Hematopoietic multipotent progenitor cell treated with erythropoietin and hydrocortisone succinate and interleukin-3 and kit ligand, for 15 days (in vitro differentiated cells): ENCODE measurements around the gene HDGFL1.

ENCODE experiments used
- DNase-seq: peaks from one replicate; pipeline ENCODE4 v3.0.0-alpha.2; 2015; ENCODE audit warnings: low spot score

The HDGFL1 gene

DNA sequence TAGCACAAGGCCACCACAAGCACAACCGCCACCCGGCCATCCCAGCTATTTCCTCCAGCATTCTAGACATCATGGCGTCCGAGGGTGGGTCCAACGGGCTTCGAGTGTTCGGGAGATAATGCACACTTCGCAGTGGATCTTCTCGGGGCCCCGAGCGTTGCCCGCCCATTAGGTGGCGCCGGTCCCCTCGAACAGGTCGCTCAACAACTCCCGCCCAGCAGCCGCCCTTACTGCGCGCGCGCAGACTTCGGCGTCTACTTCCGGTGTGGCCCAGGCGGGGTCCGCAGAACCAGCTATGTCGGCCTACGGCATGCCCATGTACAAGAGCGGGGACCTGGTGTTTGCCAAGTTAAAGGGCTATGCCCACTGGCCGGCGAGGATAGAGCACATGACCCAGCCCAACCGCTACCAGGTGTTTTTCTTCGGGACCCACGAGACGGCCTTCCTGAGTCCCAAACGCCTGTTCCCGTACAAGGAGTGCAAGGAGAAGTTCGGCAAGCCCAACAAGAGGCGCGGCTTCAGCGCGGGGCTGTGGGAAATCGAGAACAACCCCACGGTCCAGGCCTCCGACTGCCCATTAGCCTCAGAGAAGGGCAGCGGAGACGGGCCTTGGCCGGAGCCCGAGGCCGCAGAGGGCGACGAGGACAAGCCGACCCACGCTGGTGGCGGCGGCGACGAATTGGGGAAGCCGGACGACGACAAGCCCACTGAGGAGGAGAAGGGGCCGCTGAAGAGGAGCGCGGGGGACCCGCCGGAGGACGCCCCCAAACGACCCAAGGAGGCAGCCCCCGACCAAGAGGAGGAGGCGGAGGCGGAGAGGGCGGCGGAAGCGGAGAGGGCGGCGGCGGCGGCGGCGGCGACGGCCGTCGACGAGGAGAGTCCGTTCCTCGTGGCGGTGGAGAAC lies at the start of gene HDGFL1:
HDGFL1 (plus strand) TSS at position 286 of the 904 bp plus-strand sequence; CDS start at position 296, 10 bp downstream.
- no peak for DNase-seq

DNA sequence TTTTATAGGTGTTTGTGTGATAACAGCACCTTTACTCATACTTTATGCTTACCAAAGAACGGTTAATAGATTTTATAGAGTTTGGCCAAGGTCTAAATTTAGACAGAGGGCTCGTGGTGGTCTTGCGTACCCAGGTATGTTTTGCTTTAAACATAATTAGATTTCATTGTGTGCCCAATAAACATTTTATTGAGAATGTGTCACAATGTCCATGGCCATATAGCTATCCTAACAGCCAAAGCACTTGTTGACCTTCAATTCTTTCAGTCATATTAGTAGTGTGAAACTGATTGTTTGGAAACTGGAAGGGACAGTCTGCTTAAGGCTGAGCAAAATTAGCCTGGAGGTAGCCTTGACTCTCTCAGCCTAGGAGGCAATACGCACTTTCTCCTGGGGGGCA lies 48.3 kb upstream of the HDGFL1 start:
- no peak for DNase-seq

DNA sequence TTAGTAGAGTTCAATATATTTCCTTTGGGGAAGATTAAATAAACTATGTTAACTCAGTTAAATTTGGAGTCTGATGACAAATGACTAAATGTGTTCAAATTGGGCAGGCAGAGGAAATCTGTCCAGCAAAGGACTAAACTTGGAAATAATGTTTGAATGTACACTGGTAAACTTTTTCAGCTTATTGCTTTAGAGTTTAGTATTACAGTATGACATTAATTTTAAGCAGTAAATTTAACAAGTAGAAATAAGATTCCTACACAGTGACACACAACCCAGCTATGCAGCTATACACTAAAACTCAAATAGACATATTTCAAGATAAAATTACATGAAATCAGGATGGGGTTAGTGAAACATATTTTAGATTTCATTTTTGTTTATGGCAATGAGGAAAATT lies 42.6 kb upstream of the HDGFL1 start:
- no peak for DNase-seq

DNA sequence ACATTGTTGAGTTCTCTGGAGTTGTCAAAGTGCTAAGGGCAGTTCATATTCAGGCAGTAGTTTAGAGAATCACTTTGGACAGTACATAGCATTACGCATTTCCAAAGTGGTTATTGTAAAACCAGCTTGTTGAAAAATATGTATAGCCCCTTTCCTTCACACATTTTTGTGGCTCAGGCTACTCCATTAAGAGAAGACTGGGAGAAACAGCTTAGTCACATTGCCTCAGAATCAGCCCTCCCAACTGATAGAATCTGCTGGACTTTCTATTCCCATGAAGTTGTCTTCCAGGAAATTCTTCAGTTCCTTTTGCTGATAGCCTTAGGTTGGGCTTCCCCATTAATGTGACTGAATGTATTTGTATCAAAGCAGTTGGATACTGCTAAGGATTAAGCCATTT lies 39.5 kb upstream of the HDGFL1 start:
- DNase-seq = no peak

DNA sequence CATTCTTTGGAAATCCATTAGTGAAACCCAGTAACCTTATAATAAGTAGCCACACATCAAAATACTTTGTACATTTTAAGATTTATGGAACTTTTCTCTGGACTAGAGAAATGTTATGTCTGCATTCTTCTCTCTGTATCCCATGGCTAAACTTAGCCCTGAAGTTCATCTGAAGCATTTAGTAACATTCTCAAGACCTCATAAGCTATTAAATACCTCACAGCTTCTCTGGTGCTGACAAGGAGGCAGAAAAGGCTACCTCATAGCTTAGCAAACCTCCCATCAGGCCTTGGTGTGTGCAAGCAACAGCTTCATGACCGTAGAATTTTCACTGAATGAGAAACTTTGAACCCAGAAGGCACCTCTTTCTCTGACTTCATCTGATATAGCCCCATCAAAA lies 38.9 kb upstream of the HDGFL1 start:
- DNase-seq = no peak

DNA sequence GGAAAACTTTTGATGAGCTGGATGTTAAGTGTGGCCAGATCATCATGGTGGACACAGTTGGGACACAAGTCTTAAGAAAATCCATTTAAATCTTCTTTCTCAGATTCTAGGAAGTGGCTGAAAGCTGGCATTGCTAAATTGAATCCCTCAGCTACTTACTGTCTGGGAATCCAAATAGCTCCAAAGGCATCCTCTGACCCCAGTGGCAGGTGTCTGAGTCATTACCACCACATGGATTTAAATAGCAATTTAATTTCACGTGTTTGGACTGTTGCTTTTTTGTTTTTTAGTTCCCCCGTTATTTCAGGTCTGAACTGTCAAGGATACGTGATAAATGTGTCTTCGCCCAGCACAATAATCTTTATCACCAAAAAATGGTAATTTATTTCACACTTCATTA lies 33.2 kb upstream of the HDGFL1 start:
- DNase-seq = no peak

DNA sequence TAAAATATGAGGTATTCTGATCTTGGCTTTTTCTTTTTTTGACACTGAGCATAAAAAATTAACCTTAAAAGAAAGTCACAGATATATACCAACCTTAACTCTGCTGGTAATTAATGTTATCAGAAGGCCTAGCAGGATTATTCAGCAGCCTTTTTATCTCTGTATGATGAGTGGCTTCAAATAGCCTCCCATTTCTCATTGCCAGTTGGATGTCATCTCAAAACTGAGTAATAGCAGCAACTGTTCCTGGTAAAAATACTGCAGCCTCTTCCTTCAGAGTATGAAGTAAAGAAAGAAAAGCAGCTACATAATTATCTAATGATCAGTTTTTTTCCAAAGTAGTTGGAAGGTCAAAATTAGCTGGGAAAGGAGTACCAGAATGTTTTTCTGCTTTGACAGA lies 24.9 kb upstream of the HDGFL1 start:
- DNase-seq = no peak

DNA sequence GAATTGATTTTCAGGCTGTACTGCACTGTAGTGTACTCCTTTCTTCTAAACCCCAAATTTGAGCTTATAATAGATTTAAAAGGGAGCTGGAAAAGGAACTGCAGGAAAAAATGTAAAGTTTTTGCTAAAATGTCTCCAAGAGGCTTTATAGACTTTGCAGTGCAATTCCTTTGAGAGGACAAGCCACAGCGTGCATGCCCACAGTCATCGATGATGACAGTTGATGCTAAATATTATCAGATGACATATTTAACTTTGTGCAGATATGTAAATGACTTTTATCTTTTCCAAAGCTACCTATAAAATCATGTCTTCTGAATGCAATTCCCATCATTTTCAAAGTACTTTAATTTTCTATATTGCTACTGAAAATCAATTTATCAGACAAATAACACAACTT lies 24.3 kb upstream of the HDGFL1 start:
- no peak for DNase-seq

DNA sequence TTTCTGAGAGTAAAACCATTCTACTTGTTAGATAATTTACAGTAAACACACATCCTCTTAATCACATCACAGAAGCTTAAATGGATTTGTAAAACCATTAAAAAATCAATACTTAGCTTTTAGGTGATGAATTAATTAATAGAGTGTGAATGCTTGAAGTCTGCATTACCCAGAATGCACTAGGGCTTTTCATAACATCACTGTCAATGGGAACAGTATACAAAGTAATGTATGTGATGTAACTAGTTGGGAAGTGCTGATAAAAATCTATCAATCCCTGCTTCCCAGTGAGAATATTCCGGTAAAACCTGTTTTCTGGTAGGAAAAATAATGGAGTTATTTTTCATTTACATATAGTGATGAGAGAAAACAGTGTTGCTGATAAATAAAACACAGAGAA lies 23.1 kb upstream of the HDGFL1 start:
- DNase-seq = no peak

DNA sequence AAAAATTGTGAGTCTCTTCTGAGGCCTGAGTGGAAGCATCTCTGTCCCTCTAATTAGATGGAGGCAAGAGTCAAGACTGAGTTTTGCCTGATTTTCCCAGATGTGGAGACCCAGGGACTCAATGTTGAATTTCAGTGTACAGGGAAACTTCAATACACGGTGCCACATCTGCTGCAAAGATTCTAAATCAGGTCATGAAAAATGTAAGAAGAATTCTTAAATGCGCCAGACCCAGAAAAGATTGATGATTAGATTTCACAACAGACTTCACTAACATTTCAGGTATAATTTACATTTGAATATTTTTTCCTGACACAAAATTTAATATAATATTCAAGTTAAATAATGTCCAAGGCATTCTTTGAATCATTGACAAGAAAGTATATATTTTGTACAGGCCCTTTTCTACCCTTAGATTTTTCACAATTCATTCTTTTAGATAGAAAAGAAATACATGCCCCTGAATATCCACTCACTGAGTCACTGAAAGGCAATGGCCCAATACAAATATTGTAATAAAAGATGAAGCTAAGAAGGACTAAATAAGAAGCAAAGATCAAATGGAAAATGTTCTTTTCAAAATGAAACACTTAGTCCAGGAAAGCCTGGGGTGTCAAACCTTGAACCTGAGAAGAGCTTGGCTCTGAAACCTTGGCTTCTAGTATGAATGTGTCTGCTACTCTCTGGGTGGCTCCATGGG lies 18.2 kb upstream of the HDGFL1 start:
- no peak for DNase-seq

DNA sequence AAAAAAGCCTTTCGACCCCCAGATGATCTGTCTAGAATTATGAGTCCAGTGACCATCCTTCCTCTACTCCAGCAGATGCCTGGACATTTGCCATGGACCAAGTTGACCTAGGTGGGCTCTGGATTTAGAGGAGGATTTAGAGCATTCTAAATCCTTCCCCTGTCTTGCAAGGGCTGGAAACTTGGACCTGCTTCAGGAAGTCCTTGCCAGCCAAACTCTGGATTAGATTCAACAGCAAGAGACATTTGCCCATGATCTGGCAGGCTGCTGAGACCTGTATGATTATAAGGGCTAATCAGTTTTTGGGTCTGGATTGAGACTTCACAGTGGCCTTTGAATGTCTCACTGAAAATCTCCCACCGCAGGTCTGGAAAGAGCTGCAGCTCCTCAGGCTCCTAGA lies 13.1 kb upstream of the HDGFL1 start:
- DNase-seq = no peak

DNA sequence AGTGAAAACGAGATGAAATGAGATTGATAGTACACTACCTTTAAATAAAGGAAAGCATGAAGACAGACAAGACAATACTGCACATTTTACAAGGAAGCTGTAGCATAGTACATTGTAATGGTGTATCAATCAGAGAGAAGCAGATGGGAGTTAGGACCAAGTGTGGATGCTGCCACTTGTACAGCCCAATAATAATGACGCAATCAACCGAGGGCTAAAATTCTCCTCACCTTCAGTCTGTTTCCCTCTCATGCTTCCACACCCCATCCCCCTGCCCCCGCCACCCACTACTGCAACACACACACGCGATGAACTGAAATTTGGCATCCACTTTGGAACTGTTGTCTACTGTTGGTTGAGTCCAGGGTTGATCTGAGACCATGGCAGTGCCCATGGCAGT lies 12.4 kb upstream of the HDGFL1 start:
- no peak for DNase-seq

DNA sequence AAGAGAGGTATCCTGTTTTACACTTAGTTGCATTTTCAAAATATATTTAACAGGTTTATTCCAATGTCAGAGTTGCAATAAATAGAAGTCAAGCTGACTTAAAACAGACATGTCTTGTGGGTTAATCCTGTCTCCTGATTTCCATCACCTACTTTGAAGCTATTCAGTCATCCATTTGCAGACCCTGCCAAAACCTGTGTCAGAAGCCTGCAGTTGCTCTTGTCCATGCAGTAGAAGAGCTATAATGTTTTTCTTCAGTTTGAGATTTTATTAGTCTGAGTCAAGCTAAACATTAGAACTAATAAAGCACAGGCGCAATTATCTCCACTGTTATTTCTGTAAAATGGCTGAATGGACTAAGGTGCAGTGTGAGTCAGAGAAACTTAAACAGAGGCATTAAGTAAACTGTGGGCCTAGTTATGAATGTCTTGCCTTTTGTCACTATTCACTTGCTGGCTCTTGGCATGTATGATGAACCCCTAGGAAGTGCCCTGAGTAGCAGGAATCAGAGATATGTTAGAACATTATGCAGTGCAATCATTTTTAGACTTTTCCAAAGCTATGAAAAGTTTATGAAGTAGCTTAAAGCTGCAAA lies 11.0 kb upstream of the HDGFL1 start:
- DNase-seq = no peak

DNA sequence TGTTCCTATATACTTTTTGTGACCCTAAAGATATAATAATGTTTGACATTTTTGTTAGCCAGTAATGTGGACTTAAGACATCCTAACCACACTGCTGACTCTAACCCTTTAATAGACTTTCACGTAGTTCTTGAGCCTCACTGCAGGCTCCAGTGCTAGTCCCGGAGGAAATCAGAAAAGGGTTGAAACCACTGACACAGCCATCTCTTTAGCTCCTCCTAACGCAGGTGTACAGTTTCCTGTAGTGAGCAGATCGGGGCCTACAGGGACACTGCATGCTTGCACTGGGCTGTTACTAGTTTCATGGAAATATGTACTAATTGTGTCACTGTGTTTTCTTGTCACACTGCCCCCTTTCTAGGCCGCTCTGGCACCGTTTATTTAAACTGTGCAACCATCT lies 512 bp upstream of the HDGFL1 start:
- no peak for DNase-seq

DNA sequence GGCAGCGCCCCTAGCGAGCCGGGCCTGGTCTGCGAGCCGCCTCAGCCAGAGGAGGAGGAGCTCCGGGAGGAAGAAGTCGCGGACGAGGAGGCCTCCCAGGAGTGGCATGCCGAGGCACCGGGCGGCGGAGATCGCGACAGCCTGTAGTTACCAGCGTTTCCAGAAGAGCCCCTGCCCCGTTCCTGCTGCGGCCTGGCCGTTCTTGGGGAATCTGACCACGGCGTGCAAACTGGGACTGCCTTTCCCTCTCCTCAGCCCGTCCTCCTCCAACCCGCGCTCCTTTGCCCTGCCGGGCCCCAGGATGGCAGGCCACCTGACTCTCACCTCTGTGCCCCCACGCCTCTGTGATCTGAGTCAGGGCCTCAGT lies 802 bp downstream of the HDGFL1 start:
- DNase-seq = no peak

DNA sequence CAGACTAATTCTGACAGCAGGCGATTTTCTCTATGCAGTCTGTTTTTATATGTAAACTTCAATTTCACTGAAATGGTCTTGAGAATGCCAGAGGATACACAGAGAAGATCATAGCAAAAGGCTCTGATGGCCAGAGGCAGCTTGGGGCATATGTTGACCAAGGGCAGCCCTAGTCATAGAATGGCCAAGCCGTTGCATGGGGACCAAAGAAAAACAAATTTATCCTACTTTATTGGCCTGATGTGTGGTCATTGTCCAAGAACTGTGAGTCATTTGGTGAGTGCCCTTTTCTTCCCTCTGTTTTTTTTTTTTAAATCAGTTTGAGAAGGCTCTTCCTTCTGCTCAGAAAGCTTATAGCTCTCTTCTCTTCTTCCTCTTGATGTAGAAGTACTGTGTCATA lies 5.8 kb downstream of the HDGFL1 start:
- DNase-seq = no peak

DNA sequence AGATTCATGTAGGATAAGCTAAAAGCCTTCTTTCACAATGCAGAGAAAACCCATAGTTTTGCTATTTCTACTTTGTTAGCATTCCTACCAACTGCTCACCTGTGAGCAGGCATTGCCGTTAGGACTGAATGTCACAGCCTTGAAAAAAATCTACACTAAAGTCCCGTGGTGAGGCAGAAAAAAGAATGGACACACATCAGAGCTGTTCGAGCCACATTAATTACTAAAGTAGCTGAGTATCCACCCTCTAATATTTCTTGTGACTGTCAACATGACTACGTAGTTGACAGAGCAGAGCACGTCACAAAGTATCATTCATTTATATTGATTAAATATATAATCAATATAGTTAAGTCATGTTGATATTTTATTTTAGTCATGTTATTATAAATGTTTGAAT lies 10.1 kb downstream of the HDGFL1 start:
- no peak for DNase-seq

DNA sequence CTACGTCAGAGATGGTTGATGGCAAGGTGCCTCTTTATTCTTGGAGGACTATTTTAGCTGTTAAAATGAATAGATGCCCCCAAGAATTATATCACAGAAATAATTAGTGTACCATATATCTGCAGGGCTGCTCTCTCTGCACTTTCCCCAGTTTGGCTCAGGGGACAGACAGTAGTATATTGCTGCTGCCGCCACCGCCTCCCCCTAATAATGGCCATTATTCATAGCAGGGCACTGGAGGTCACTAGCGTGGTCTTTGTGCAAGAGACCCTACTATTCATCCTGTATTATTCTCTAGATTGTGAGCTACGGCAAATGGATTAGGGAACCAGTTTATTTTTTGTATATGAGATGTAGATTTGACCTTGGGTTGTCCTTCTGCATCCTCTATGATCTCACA lies 11.0 kb downstream of the HDGFL1 start:
- DNase-seq = no peak

DNA sequence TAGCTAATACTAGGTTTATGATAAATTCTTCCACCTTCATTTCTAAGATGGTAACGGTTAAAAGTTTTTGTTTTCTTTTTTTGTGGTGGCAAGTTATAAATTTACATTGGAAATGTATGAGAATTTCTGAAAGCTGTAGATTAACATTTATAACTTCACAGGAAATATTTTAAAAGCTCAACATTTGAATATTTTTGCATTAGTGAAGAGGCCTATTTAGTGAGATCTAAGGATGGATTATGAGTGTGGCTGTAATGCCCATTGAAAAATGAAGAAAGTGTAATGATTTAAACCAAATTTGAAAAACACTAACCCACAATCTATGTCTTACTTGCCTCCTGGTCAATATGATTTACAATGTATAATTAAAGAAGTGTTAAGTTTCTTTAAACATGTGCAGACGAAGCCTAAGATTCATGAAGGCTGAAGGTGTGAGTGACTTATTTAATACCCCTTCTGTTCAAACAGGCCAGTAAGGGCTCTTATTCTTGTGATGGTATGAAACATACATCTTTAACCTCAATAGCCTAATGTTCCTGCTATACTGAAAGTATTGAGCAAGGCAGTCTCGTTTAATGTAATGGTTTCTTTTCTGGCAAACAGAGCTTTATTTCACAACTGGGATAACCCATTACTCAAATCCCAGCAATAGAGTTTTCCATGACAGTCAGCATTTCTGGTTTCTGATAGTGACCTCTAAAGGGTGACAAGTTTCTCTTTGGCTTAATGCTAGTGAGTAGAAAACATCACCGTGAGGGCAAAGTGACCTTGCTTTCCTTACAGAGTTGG lies 13.2 kb downstream of the HDGFL1 start:
- DNase-seq = no peak

DNA sequence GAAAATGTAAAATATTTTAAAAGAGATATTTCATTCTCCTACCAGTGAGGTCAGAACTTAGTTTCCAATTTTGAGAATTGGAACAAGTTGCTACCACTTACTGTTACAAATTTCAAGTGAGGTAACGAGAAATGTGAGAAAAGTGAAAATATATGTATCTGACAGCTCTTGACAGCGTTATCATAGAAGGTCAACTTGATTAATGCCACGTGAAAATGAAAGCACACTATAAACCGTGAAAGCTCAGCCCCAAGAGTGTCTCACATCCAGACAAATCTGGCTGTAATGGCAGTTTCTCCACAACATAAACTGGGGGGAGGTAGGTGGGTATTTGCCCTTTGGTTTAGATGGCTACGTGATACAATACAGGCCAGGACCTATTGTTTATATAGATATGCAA lies 13.9 kb downstream of the HDGFL1 start:
- no peak for DNase-seq

DNA sequence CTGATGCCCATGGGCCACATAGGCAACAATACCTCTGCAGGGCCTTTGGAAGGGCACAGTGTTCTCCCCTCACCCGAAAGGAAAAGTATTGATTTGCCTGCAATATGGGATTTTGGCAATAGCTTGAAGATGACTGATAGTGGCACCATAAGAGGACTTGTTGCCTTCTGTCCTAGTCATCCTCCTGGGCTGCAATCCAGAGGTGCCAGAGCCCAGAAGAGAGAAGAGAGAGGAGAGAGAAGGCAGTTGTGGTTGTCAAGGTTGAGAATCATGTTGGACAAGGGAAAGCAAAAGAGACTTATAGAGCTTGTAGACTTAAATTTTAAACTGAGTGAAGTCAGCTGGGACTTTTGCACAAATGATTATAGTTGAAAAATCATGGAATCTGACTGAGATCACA lies 14.6 kb downstream of the HDGFL1 start:
- no peak for DNase-seq

DNA sequence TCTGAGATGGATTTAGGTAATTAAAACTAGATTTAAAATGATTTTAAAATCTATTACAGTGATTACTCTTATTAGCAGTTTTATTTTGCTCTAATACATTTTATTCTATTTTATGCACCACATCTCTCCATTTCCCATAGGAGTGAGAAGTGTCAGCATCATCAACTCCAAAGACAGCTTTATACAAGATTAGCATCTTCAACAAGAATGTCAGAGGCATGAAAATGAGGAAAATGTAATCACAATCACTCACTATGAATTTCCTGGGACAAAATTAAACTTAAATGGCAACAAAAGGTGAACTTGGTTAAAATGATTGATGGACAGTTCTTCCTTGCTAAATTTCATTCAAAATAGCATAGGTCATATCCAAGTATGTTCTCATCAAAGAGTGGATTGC lies 19.8 kb downstream of the HDGFL1 start:
- no peak for DNase-seq

DNA sequence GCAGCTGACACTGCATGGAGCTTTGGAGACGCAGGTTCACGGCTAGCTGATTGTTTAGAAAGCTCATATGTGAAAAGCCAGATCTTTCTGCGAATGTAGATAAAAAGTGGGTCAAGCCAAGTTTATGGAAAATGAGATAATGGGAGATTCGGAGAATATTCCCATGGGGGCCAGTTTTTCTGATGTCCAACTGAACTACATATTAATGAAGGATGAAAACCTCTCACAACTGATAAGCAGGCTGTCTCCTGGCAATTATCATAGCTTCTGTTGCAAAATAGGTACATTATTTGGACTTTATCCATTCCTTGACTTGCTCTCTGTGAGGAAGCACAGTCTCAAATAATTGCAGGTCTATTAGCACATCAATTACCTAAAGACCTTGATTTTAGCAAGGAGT lies 21.1 kb downstream of the HDGFL1 start:
- no peak for DNase-seq
